Activated gamma-delta T cell treated with anti-CD3 and anti-CD28 coated beads, Interleukin-2, amount 50 U/mL, for 16 hours (primary cell): ENCODE results near the gene RTKN.
"Not testable (repeated sequence)": the region's sequence is repeated elsewhere in the genome, so short reads cannot be mapped to it uniquely, and the experiment has no call there.

Source experiments
- DNase-seq: peaks from one replicate; pipeline ENCODE4 v3.0.0-alpha.2; 2020; ENCODE audit warnings: low read depth

The RTKN gene

GRCh38 chr2:74441690-74442482 is at the start of gene RTKN:
TSS of gene RTKN (minus strand) at chr2:74441937. CDS start at chr2:74441816, 121 bp downstream.
- no peak for DNase-seq

GRCh38 chr2:74489906-74490305 is 48.2 kb upstream of the RTKN start:
- DNase-seq: no peak

DNA sequence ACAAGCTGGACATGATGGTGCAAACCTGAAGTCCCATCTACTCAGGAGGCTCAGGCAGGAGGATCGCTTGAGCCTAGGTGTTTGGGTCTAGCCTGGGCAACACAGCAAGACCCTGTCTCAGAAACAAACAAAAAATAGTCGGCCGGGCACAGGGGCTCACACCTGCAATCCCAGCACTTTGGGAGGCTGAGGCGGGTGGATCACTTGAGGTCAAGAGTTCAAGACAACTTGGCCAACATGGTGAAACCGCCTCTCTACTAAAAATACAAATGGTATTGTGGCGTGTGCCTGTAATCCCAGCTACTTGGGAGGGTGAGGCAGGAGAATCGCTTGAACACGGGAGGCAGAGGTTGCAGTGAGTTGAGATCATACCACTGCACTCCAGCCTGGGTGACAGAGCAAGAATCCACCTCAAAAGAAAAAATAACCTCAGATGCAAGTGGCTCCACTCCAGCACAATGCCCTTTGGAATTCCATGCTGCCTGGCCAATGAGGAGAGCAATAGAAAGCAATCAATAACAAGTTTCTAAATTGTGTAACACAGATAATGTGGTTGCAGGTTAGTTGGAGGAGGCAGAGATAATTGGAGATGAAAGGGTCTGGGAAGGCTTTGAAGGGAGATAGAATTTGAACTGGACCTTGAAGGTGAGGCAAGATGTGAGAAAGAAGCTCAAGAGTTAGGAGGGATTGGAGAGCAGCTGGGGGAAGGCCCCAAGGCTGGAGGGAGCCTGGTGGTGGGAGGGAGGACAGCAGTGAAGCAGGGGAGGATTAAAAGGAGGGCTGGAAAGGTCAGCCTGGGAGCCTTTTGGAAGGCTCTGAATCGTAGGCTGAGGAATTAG is 47.1 kb upstream of the RTKN start:
- no peak for DNase-seq

GRCh38 chr2:74486141-74486540 is 44.4 kb upstream of the RTKN start:
- DNase-seq: no peak

GRCh38 chr2:74483675-74484164 is 42.0 kb upstream of the RTKN start:
- not testable (repeated sequence) for DNase-seq

GRCh38 chr2:74482801-74483674 is 41.3 kb upstream of the RTKN start, which contains the start of the genes CCDC142 and TTC31:
TSS of gene CCDC142 (minus strand) at chr2:74482998. CDS start at chr2:74482837, 161 bp downstream.
TSS of gene TTC31 (plus strand) at chr2:74483081. CDS start at chr2:74483096, 15 bp downstream.
- peak; percentile 90 for DNase-seq

- peak; percentile 27 for DNase-seq
Measured at GRCh38 chr2:74481961-74482800, 40.4 kb upstream of the RTKN start.

DNA sequence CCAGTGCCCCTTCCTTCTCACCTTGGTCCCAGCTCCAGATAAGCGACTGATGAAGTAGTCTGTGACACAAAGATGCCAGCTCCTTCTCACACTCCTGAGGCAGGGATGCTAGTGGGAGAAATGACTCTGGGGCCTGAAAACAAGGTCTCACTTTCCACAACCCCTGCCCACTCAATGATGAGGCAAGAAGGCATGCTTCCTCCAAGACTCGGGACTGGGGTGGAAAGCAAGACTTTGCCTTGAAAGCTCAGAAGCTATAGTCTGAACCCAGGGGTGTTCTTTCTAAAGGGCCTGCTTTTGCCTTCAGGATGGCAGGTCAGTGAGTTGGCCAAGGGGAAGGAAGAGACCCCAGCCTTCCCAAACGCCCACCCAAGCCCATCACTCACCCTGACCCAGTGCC is 39.7 kb upstream of the RTKN start:
- DNase-seq: no peak

GRCh38 chr2:74474899-74475298 is 33.2 kb upstream of the RTKN start:
- no peak for DNase-seq

DNA sequence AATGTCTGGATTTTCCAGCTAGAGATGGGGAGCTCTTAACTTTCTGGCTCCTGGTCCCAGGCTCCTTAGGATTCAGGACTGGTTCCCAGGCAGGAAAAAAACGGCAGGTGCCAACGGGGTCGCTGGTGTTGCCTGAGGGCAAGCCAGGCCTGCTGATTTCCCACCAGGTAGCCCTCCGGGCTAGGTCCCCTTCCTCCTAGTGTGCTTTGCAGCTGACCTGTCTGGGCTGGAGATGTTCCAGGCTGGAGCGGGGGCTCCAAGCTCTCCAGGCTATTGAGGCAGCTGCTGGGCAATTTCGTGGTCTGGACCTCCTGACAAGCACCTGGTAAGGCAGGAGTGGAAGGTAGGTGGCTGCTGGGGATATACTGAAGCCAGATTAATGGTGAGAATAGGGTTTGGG is 32.7 kb upstream of the RTKN start:
- DNase-seq: no peak

GRCh38 chr2:74472945-74473258 is 31.2 kb upstream of the RTKN start:
- DNase-seq: no peak

- peak; percentile 96 for DNase-seq
Measured at GRCh38 chr2:74472086-74472944, 30.6 kb upstream of the RTKN start, which contains the start of gene MRPL53. TSS of gene MRPL53 (minus strand) at chr2:74472680. CDS start at chr2:74472660, 20 bp downstream.

GRCh38 chr2:74471332-74472065 is 29.8 kb upstream of the RTKN start:
- DNase-seq: no peak

GRCh38 chr2:74470742-74471141 is 29.0 kb upstream of the RTKN start:
- DNase-seq: not testable (repeated sequence)

GRCh38 chr2:74464406-74464805 is 22.7 kb upstream of the RTKN start:
- DNase-seq: no peak

- no peak for DNase-seq
Measured at GRCh38 chr2:74462786-74463105, 21.0 kb upstream of the RTKN start.

- DNase-seq: no peak
Measured at GRCh38 chr2:74462054-74462785, 20.5 kb upstream of the RTKN start.

- no peak for DNase-seq
Measured at GRCh38 chr2:74461187-74462053, 19.7 kb upstream of the RTKN start.
